Inferior parietal cortex (tissue), 1 donor: ENCODE measurements around the gene SMIM43.

Experiments used
- DNase-seq: peaks from one replicate; pipeline ENCODE4 v3.0.0-alpha.2; 2016; ENCODE audit errors: extremely low spot score

SMIM43 gene

GRCh38 chr4:121764702-121765367 is at the start of gene SMIM43:
TSS of gene SMIM43 (minus strand) at chr4:121765164. CDS start at chr4:121765105, 59 bp downstream.
- DNase-seq, result no peak

- DNase-seq, result no peak
Observed at GRCh38 chr4:121814756-121815155, 49.8 kb upstream of the SMIM43 start.

DNA sequence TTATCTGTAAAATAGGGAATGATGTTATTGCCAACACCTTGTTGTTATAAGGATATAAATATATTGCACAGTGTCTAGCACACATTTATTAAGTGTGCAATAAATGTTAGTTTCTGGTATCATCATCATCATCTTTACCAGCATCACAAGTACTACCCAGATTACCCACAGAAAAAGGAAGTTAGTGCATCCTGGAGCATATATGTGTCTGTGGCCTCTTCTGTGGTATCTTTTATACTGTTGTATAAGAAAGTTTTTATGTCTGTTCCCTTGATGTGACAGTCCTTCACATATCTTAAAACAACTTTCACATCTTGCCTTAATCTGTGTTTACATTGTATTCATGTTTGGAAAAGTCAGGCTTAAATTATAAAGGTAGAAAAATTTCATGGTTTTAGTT is 46.2 kb upstream of the SMIM43 start:
- DNase-seq, result no peak

GRCh38 chr4:121806411-121806810 is 41.4 kb upstream of the SMIM43 start:
- no peak for DNase-seq

DNA sequence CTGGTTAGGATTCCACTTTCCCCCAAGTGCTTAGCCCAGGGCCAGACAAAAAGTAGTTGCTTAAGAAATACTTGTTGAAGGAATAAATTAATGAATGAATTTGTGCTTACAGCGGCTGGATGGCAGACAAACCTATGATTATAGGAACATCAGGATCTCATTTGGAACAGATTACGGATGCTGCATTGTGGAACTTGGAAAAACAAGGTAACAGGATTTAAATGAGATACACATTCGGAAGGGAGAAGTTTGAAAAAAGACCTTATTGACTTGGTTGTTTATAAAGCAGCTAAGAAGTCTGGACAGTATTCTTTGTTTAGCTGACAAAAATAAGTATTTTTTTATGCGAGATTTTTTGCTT is 36.7 kb upstream of the SMIM43 start:
- DNase-seq, result no peak

GRCh38 chr4:121800961-121801714 is 36.2 kb upstream of the SMIM43 start, which contains the start of gene EXOSC9:
TSS of gene EXOSC9 (plus strand) at chr4:121801323. CDS start at chr4:121801425, 102 bp downstream.
- peak; percentile 98 for DNase-seq

DNA sequence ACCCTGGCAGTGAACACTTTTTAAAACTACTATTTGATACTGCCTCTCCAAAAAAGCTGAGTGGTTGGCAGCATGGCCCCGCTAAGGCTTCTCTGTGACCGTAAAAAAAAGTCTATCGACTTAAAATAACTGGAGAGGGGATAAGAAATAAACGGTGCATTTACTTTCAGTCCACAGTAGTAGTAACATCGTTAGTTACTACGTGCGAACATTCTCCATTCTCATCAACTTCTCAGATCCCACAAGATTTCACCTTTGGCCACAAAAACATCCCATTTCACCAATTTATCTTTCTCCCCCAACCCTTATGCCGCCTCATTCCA is 35.6 kb upstream of the SMIM43 start:
- DNase-seq, result no peak

- DNase-seq, result no peak
Observed at GRCh38 chr4:121799867-121800501, 35.0 kb upstream of the SMIM43 start.

GRCh38 chr4:121799208-121799823 is 34.4 kb upstream of the SMIM43 start:
- no peak for DNase-seq

GRCh38 chr4:121796283-121796682 is 31.3 kb upstream of the SMIM43 start:
- no peak for DNase-seq

DNA sequence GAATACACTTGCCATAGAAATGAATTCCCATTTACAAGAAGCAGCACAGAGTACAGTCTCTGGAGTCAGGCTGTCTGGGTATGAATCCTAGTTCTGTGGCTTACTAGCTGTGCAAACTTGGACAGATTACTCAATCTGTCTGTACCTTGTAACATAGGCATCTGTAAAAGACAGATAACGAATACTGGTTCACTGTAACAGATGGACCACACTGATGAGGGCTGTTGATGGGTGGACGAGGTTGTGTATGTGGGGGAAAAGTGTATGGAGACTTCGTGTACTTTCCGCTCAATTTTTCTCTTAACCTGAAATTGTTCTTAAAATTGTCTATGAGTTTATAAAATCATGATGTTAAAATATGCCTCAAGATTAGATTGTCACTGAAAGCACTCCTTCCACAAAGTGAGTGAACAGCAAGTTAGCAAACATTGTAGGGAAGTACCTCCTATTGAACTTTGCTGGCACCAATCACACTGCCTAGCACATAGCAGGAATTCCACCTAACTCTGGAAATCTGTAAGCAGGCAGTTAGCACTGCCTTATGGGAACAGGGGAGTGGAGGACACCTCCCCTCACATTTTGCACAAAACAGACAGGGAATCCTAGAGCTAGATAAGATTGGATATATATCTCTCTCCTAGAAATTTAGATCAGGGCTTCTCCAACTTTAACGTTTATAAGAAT is 29.7 kb upstream of the SMIM43 start:
- no peak for DNase-seq

GRCh38 chr4:121792966-121793365 is 28.0 kb upstream of the SMIM43 start:
- no peak for DNase-seq

- DNase-seq, result no peak
Observed at GRCh38 chr4:121791481-121791880, 26.5 kb upstream of the SMIM43 start.

DNA sequence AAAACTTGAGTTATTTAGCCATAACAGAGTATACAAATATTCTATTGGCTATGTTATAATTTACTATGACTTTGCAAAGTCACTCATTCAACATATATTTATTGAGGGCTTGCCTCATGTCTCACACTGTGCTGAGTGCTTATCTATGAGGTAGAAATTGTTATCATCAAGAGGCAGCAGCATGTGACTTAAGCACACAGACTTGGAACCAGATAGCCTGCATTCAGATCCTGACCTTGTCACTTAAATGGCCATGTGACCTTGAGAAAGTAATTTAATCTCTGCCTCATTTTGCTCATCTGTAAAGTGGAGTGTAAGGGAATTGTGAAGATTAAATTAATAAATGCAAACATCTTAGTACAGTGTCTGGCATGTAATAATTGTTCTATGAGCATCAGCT is 26.0 kb upstream of the SMIM43 start:
- DNase-seq, result no peak

- DNase-seq, result no peak
Observed at GRCh38 chr4:121789960-121790829, 25.2 kb upstream of the SMIM43 start.

DNA sequence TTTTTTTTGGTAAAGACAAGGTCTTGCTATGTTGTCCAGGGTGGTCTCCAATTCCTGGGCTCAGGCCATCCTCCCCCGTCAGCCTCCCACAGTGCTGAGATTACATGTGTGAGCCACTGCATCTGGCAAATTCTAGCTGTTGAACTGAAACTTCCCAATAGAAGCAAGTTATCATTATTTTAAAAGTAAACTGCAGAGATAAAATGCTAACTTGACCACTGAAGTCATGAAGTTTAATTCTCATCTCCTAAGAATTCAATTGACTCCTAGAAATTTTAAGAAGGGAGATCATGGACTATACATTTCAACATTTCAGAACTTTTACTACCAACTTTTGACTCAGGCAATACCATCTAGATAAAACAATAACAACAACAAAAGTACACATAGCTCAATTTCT is 24.5 kb upstream of the SMIM43 start:
- no peak for DNase-seq

- no peak for DNase-seq
Observed at GRCh38 chr4:121788896-121789295, 23.9 kb upstream of the SMIM43 start.

GRCh38 chr4:121786221-121786620 is 21.3 kb upstream of the SMIM43 start:
- DNase-seq, result no peak

DNA sequence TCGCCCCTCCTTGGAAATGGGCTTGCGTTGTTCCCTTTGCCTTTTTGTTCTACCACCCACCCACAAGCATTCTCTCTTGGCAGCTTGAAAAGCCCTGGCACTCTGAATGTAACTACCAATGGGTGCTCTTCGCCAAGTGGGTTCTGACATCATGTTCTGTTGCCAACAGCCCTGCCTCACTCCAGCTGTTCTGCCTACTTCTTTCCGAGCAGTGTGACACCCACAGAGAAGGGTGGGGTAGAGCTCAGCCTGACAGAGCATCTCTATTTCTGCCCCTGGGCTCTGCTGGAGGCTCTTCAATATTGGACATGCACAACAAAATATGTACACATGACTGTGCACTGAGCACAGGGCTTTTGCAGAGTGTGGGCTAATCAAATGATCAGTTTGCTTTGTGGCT is 20.5 kb upstream of the SMIM43 start:
- peak; percentile 59 for DNase-seq

DNA sequence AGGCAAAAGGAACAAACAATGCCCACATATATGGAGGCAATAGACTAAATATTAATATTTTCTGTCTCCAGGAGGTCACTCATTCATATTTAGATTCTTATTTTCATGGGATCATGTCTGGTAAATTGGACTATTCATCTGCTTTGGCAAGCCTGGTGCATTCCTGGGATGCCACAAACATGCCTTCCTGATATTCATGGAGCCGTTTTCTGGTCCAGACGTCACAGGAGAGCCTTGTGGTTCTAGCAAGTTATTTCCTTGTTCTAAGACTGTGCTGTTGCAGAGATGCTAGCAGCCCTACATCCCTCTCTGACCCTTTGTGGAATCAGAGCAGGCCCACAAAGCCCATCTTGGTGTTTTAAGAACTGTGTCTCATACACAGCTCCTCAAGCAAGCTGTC is 20.0 kb upstream of the SMIM43 start:
- no peak for DNase-seq

DNA sequence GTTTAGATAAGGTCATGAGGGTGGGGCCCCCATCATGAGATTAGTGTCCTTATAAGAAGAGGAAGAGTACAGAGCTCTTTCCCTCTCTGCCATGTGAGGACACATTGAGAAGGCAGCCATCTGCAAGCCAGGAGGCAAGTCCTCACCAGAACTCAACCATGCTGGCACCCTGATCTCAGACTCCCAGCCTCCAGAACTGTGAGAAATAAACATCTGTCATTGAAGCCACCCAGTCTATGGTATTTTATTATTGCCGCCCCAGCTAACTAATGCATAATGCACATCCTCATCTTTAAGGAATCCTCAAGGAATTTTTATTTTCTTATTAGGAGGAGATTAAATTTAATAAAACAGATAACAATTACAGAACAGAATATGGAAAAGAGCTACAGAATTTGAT is 19.4 kb upstream of the SMIM43 start:
- DNase-seq, result no peak
